AG10803 (cell line): ENCODE measurements around the gene FOXN3.

ENCODE experiments used
- DNase-seq: peaks from one replicate; pipeline ENCODE4 v3.0.0; 2010; ENCODE audit warnings: low read depth
- H3K4me3 ChIP-seq: 2 replicates; pipeline ENCODE4 v1.5.1; 2011; ENCODE audit warnings: mild to moderate bottlenecking, low read length, control low read depth
- TF ChIP-seq, protein P1 (sequence below): conservative IDR thresholded peaks from 2 replicates; pipeline ENCODE4 v1.5.1; 2011; ENCODE audit warnings: mild to moderate bottlenecking, low read length, control low read depth, inconsistent platforms

Gene FOXN3

DNA sequence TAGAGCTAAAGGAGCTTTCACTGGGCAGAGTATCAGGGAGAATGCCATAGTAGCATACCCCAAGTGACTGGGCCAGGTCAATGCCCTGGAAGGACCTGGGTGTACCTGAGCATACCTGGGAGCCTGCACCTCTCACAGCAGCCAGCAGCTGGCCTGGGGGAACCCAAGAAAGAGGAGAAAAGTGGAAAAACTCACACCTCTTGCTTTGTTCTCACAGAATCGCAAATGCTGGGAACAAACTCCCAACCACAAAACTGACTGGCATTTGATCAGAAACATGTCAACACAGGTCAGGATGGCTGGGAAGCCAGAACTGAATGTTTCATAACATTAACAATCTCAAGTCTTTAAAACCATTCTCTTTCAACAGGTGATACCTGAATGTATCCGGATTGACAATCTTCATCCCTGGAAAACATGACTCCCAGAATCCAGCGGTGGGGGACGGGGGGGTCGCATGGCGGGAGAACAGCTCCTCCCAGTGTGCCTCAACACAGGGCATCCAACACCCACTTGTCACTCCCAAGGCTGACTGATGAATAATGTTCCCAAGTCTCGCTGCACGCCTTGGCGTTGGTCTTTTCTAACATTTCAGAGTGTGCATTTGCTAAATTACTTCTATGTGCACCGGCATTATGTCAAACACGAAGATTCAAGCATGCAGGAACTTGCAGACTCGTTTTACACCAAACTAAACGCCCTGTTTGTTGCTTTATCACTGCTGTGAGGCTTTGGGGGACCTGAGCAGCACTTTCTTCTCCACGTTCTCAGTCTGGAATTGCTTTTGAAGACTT is 7.9 kb downstream of the FOXN3 start:
- no peak for DNase-seq
- H3K4me3 ChIP-seq: no peak overlapping the region
- TF ChIP-seq, protein P1, sequence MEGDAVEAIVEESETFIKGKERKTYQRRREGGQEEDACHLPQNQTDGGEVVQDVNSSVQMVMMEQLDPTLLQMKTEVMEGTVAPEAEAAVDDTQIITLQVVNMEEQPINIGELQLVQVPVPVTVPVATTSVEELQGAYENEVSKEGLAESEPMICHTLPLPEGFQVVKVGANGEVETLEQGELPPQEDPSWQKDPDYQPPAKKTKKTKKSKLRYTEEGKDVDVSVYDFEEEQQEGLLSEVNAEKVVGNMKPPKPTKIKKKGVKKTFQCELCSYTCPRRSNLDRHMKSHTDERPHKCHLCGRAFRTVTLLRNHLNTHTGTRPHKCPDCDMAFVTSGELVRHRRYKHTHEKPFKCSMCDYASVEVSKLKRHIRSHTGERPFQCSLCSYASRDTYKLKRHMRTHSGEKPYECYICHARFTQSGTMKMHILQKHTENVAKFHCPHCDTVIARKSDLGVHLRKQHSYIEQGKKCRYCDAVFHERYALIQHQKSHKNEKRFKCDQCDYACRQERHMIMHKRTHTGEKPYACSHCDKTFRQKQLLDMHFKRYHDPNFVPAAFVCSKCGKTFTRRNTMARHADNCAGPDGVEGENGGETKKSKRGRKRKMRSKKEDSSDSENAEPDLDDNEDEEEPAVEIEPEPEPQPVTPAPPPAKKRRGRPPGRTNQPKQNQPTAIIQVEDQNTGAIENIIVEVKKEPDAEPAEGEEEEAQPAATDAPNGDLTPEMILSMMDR: no peak

DNA sequence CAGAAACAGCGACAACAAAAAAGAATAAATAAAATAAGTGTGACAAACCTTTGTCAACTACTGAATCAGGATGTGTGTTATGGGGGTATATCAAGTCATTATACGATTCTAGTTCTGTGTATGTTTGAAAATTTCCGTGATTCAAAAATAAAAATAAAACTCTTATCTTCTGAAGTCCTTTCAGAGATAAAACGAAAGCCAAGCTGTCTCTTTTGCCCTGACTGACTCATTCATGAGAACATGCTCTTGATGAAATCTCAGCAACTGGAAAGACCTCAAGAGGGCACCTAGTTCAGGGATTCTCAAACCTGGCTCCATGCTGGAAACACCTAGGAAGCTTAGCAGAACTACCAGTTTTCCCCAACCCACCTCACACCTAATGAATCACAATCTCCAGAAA is 9.2 kb downstream of the FOXN3 start:
- no peak overlapping the region for H3K4me3 ChIP-seq
- no peak for DNase-seq

DNA sequence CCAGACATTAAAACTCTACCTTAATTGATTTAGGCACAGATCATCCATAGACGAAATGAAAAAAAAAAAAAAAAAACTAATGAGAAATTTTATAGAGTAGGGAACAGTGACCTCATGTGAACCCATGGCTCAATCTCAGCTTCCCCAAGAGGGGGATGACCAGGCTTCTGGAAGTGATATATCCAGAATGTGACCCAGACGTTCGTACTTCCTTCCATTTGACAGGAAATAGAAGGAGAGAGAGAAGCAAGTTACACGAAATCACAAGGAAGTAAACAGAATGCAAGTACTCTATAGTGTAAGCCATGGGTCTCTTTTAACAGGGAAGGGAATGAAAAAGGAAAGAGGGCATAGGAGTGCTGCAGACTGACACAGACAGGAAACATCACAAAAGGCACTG is 10.1 kb downstream of the FOXN3 start:
- no peak for DNase-seq
- H3K4me3 ChIP-seq: no peak overlapping the region
- TF ChIP-seq, protein P1: no peak

More for the DNA sequence above, 9.2 kb downstream of the FOXN3 start:
- TF ChIP-seq, protein P1: no peak

DNA sequence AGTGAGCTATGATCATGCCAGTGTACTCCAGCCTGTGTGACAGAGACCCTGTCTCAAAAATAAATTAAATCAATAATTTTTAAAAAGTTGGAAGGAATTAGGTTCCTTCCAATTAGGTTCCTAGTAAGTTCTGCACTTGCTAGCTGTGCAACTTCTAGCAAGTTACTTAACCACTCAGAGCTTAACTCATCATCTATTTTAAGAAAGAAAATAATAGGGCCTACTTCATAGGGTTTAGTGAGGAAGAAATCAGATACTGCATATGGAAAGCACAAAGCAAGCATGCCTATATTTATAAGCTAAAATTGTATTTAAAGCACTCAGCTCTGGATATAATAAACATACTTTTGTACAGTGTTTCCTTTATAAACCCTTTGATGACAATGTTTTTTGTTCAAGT is 10.7 kb downstream of the FOXN3 start:
- no peak for DNase-seq
- no peak overlapping the region for H3K4me3 ChIP-seq
- TF ChIP-seq, protein P1: no peak

DNA sequence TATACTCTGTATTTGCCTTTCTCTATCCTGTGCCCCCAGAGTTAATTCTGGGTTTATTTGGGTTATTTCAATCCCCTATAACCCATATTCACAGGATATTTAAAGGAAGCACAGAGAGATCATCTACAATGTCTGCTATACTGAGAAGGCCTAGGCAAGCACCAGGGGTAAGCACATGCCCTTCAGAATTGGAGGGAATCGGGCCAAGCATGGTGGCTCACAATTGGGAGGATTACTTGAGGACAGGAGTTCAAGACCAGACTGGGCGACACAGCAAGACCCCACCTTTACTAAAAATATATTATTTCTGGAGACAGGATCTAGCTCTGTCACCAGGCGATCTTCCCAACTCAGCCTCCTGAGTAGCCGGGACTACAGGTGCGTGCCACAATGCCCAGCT is 11.3 kb downstream of the FOXN3 start:
- H3K4me3 ChIP-seq: no peak overlapping the region
- no peak for DNase-seq
- TF ChIP-seq, protein P1: no peak

DNA sequence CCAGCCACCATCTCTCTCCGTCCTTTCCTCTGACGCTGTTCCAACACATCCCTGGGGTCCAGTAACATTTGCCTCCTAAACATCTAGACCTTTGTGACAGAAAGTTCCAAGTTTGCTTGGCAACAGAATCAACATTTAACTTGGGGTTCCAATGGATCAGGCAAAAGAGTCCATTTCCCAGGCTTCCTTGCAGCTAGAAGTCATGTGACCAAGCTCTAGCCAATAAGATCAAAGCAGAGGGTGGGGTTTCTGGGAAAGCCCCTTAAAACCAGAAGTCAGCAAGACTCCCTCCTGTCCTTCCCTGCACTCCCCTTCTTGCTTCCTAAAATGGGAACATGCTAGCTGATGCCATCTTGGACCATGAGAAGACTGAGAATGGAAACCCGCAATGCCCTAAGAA is 14.7 kb downstream of the FOXN3 start:
- TF ChIP-seq, protein P1: no peak
- no peak for DNase-seq
- H3K4me3 ChIP-seq: no peak overlapping the region

DNA sequence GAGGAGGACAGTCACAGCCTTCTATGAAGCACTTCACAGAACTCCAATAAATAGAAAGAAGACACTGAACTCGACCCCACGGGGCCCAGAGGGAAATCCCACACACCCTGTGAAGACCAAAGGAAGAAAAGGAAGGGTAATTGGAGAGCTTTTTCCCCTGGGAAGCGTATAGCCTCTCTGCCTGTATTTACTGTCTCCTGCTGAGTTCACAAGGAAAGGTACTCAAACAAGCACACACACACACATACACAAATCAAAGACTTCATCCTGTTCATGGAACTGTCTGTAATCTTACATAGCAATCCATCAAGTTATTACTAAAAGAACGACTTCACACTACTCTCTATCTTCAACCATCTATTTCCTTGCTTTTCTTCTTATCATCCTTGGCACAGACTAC is 15.3 kb downstream of the FOXN3 start:
- TF ChIP-seq, protein P1: no peak
- DNase-seq: no peak
- H3K4me3 ChIP-seq: no peak overlapping the region
